Stromal cell of bone marrow (primary cell): ENCODE data around the gene AP4E1.
"Not testable (repeated sequence)": the region's sequence is repeated elsewhere in the genome, so short reads cannot be mapped to it uniquely, and the experiment has no call there.

ENCODE experiments used
- DNase-seq: peaks from one replicate; pipeline ENCODE4 v3.0.0-alpha.2; 2012; ENCODE audit warnings: low read depth

The AP4E1 gene

DNA sequence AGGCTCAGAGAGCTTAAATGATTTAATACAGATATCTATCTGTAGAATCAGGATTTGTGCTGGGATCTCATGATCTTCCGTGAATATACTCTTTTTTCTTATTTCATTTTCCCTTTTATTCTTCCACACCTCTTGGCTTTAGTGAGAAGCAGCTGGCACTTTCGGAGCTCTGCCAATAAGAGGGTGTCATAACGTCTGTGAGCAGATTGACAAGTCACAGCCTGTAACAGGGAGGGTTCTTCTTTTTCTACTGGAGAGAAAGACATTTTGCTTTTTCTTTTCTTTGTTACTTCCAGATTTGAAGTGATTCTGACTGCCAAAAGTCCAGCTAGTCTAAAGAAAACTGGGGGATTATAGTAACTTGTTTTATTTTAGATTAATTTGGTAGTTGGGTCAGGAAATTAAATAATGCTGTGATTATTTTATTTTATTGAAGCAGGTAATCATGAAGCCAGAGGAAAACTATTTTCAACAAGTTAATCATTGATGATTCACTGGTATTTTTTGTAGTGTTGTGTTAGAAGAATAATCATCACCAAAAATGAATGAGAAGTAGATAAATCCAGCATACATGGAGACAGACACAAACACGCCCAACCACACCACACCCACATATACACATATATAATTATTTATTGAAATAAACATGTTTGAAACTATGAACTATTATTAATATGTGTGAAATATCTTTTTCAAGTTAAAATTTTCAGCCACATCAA, 116.4 kb downstream of the AP4E1 start:
- DNase-seq: no peak

- no peak for DNase-seq
Observed at GRCh38 chr15:51025454-51025846, 117.0 kb downstream of the AP4E1 start.

GRCh38 chr15:51030649-51031316, 122.3 kb downstream of the AP4E1 start:
- DNase-seq: peak; percentile 83

DNA sequence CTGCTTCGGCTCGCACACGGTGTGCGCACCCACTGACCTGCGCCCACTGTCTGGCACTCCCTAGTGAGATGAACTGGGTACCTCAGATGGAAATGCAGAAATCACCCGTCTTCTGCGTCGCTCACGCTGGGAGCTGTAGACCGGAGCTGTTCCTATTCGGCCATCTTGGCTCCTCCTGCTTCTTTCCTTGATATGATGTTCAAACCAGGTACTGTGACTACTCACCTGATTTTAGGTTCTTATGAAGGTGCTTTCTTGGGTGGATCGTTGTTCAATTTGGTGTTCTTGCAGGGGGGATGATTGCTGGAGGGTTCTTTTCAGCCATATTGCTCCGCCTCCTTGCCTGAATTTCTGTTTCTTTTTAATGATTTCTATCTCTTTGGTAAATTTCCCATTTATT, 129.0 kb downstream of the AP4E1 start:
- DNase-seq: not testable (repeated sequence)

DNA sequence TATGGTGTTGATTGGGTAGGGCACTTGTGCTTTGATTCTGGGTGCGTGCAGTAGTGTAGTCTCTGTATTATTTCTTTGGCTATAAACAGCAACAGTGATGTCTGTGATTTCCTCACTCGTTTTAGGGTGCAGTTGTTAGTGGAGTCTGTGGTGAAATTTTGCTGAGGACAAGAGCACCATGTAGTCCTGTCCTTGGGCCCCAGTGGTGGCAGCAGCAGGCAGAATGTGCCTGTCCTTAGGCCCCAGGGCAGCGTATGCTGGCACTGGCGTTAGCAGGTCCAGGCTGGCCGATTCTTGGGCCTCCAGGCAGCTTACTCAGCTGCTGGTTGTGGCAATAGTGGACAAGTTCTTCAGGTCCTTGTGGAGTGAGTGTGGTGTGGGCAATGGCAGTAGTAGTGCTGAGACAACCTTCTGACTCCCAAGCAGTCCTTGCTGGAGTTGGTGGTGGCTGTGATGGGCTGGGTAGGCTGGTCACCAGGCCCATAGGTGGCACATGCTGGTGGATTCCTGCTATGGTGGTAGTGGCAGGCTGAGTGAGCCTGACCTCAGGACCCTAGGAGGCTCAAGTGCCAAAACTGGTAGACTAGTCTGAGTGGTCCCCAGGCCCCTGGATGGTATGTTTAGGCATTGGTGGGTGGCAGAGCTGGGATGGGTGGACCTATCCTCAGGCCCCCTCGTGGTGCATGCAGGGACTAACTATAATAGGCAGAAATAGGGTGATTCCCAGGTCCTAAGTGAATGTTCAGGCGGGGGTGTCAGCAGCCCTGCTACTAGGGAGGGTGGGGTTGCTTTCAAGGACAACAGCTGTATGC, 129.9 kb downstream of the AP4E1 start:
- DNase-seq: no peak

- no peak for DNase-seq
Observed at GRCh38 chr15:51038974-51039319, 130.5 kb downstream of the AP4E1 start.

GRCh38 chr15:51044037-51044727, 135.7 kb downstream of the AP4E1 start:
- DNase-seq: no peak

DNA sequence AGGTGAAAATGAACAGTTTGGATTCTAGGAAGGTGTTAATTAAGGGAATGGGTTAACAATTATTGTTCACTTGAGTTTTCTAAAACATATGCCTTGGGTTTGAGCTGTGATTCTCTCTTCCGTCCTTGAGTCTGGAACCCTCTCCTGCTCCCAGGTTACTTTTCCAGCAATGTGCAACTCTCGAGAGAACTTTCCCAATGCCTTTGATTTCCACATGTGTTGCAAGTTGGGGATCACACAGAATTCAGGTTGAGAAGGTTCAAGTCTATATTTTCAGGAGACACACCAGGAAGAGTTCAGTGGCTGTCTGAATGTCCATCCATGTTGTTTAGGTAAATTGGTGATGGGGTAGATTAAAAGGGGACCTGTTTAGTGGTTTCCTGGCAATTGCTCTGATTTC, 137.5 kb downstream of the AP4E1 start:
- no peak for DNase-seq

GRCh38 chr15:51046799-51047449, 138.4 kb downstream of the AP4E1 start:
- no peak for DNase-seq

DNA sequence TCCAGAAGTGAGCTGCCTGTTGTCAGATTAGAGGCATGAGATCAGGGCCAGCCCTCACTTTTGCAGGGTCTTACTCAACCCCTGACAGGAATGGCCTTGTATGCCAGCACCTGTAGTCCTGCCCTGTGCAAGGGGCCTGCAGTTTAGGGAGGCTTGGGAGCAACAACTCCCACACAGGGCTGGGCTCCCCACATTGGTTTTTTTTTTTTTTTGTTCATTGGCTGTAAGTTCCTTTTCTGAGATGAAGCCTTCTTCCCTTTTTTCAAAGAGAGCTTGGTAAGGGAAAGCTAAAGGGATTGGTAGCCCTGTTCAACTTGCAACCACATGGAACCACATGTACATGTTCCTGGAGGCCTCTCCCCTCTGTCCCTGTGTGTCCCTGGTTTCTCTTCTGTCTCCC, 139.8 kb downstream of the AP4E1 start:
- DNase-seq: no peak

GRCh38 chr15:51049081-51049480, 140.6 kb downstream of the AP4E1 start:
- DNase-seq: no peak

DNA sequence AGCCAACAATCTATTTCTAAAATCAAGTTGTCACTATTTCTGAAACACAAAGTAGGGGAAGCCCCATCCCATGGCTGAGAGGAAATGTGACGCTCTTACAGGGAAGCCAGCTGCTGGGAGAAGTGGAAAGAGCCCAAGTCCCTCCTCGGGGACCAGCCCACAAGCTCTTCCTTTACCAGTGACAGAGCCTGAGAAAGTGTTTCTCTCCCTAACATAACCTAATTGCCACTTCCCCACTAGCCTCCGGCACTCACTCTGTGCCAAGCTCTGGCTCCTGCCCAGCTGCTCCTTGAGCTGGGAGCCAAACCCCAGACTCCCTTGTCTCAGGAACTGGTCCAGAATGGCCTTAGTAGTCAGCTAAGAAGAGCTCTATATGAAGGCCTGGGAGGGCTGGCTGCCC, 143.3 kb downstream of the AP4E1 start:
- DNase-seq: peak; percentile 40

- DNase-seq: peak; percentile 63
Observed at GRCh38 chr15:51053571-51053970, 145.1 kb downstream of the AP4E1 start.

- no peak for DNase-seq
Observed at GRCh38 chr15:51054535-51054934, 146.1 kb downstream of the AP4E1 start.
